Rectal smooth muscle tissue (tissue), 1 donor: ENCODE results near the gene TCF12.

Experiments
- H3K27ac ChIP-seq: one replicate; pipeline ENCODE4 v1.7.0; 2013; ENCODE audit warnings: low read depth, low read length, inconsistent platforms
- H3K27me3 ChIP-seq: one replicate; pipeline ENCODE4 v1.7.0; 2013; ENCODE audit warnings: low read length; ENCODE audit not compliant: control insufficient read depth, insufficient read depth
- H3K36me3 ChIP-seq: one replicate; pipeline ENCODE4 v1.7.0; 2013; ENCODE audit warnings: low read length; ENCODE audit not compliant: control insufficient read depth, insufficient read depth
- H3K4me1 ChIP-seq: one replicate; pipeline ENCODE4 v1.7.0; 2013; ENCODE audit warnings: low read length; ENCODE audit not compliant: control insufficient read depth, insufficient read depth
- H3K4me3 ChIP-seq: one replicate; pipeline ENCODE4 v1.7.0; 2013; ENCODE audit warnings: low read length
- H3K9ac ChIP-seq: one replicate; pipeline ENCODE4 v1.7.0; 2013; ENCODE audit warnings: low read length

The TCF12 gene

DNA sequence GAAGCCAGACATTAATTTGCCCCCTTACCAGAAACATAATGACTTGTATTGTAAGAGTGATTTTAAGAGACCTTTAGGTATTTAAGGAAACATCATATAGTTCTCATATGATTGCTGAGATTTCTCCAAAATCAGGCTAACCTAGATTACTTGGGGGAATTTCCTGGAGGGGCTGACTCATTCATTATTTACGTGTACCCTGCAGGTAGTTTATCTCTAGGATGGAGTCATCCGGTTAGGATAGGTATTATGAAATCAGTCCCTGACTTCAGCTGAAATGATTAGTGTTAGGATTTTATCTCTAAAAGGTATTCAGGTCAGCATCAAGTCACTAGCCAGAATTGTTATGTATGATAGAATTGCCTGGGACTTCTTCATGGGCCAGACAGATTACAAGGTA is 97.5 kb downstream of the TCF12 start:
- no peaks in the 10 kb centered on the region for H3K36me3 ChIP-seq
- H3K4me1 ChIP-seq: no peaks in the 10 kb centered on the region
- no peak overlapping the region for H3K4me3 ChIP-seq
- no peaks in the 10 kb centered on the region for H3K27me3 ChIP-seq
- H3K9ac ChIP-seq: no peak overlapping the region
- H3K27ac ChIP-seq: no peak overlapping the region

DNA sequence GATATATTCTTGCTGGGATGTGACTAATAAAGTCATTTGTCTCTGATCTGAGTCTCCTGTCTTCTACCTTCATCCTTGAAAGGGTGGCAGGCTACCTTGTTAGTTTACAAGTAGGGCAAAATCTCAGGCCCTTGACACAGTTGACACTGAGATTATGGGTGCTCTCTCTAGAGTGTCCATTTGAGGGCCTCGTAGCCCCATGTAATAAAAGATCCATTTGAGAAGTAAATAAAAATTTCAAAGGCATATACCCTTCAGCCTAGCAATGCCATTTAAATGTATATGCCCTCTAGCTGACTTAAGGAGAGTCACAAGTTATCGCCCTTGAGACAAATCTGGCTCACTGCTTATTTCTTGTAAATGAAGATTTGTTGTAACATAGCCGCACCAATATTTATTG is 98.6 kb downstream of the TCF12 start:
- no peaks in the 10 kb centered on the region for H3K27me3 ChIP-seq
- no peak overlapping the region for H3K27ac ChIP-seq
- no peak overlapping the region for H3K4me3 ChIP-seq
- H3K4me1 ChIP-seq: no peaks in the 10 kb centered on the region
- H3K9ac ChIP-seq: no peak overlapping the region
- no peaks in the 10 kb centered on the region for H3K36me3 ChIP-seq

DNA sequence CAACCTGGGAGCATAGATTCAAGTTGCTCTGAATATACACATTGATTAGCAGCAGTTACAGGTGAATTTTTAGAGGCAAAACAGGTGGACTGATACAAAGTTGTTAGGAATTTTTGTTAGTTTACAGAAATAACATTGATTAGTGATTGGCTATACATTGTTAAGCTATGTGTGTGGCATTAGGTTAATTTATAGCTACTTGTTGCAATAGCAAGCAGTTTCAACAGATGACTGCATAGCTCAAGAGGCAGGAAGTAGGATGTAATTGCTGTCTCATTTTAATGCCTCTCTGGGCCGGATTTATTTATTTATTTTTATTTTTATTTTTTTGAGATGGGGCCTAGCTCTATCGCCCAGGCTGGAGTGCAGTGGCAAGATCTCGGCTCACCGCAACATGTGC is 99.7 kb downstream of the TCF12 start:
- Histone ChIP-seq H3K27ac (no peak overlapping the region), H3K36me3 (no peaks in the 10 kb centered on the region), H3K27me3 (no peaks in the 10 kb centered on the region), H3K9ac (no peak overlapping the region), H3K4me1 (no peaks in the 10 kb centered on the region), H3K4me3 (no peak overlapping the region)

DNA sequence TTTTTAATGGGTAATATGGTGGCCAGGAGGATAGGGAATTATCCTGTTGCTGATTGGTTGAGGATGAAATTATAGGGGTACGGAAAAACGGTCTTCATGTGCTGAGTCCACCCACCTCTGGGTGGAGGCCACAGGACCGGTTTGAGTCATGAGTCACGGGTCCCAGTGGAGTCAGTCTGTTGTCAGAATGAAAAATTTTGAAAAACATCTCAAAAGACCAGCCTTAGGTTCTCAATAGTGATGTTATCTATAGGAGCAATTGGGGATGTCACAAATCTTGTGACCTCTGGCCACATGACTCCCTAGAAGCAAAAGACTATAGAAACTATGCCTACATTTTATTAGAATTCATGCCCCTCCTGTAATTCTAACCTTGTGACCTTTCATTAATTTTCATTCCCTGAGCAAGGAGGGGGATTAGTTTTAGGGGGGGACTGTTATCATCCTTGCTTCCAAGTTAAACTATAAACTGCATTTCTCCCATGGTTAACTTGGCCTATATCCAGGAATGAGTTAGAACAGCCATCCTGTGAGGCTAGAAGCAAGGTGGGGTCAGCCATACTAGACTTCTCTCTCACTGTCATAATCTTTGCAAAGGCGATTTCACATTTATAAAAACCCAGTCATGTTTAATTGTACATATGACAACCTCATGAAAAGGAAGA is 101.2 kb downstream of the TCF12 start:
- H3K4me1 ChIP-seq: no peaks in the 10 kb centered on the region
- H3K27ac ChIP-seq: no peak overlapping the region
- H3K27me3 ChIP-seq: no peaks in the 10 kb centered on the region
- H3K9ac ChIP-seq: no peak overlapping the region
- H3K36me3 ChIP-seq: no peaks in the 10 kb centered on the region
- no peak overlapping the region for H3K4me3 ChIP-seq

DNA sequence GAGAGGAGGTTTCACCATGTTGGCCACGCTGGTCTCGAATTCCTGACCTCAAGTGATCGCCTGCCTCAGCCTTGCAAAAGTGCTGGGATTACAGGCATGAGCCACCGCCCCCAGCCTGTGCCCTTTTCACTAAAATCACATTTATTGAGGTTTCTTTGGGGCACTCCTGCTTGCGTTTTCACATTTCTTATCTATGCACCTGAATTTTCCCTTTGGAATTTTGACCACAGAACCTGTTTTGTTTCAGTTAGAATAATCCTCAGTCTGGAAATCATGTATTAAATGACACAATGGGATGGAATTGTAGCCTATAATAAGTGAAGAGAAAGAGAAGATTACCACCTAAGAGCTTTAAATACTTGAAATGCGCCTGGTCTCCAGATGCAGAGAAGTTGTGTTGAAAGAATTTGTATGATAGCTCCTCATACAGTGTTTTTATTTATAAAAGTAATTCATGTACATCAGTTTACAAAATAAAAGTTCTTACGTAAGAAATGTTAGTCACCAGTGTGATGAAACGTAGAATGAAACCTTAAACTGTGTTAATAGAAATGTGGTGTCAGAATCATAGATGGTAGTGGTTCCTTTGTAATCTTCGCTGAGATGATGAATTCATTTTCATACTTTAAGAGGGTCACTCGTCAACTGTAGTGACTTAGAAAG is 107.0 kb downstream of the TCF12 start:
- Histone ChIP-seq H3K27ac (no peak overlapping the region), H3K9ac (no peak overlapping the region), H3K4me1 (peaks cover 2% of the 10 kb centered on the region), H3K36me3 (no peaks in the 10 kb centered on the region), H3K27me3 (no peaks in the 10 kb centered on the region), H3K4me3 (no peak overlapping the region)

DNA sequence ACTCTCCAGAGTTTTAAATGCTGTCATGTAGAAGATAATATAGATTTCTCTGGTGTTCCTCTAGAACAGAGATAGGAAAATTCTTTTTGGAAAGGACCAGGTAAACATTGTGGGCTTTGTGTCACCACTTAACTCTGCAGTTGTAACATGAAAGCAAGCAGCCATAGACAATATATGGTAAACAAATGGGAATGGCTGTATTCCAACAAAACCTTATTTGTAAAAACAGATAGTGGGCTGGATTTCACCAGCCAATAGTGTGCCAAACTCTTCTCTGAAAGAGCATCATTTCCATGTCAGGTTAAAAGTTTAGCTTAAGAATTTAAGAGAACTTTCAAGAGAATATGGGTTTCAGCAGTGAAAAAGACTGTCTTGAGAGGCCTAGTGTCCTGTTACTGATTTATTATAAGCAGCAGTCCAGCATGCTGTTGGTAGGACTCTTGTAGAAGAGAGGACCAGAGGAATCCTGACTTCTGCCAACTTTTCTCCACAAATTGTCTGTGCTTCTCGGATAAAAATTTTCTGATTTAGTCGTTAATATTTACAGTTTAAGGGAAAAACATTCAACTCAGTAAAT is 107.7 kb downstream of the TCF12 start:
- Histone ChIP-seq H3K4me3 (no peak overlapping the region), H3K27me3 (no peaks in the 10 kb centered on the region), H3K4me1 (peaks cover 2% of the 10 kb centered on the region), H3K9ac (no peak overlapping the region), H3K36me3 (no peaks in the 10 kb centered on the region), H3K27ac (no peak overlapping the region)

DNA sequence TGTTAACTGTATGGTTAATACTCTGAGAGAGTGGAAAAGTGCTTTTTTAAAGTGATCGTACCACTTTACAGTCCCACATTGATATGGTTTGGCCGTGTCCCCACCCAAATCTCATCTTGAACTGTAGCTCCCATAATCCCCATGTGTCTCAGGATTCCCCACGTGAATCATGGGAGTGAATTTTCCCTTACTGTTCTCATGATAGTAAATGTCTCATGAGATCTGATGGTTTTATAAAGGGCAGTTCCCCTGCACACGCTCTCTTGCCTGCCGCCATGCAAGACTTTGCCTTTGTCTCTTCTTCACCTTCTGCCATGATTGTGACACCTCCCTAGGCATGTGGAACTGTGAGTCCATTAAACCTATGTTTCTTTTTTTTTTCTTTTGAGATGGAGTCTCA is 109.2 kb downstream of the TCF12 start:
- Histone ChIP-seq H3K9ac (no peak overlapping the region), H3K36me3 (no peaks in the 10 kb centered on the region), H3K27me3 (no peaks in the 10 kb centered on the region), H3K4me1 (peaks cover 2% of the 10 kb centered on the region), H3K4me3 (no peak overlapping the region), H3K27ac (no peak overlapping the region)

DNA sequence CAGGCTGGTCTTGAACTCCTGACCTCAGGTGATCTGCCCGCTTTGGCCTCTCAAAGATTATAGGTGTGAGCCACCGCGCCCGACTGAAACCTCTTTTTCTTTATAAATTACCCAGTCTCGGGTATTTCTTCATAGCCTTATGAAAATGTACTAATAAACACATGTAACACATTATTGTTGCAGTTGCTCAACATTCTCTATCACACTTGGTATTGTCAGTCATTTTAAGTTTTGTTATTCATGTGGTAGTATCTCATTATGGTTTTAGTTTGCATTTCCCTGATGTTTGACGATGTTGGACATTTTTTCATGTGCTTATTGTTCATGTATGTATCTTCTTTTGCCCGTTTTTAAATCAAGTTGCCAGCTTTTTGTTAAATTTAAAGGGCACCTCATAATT is 109.7 kb downstream of the TCF12 start:
- Histone ChIP-seq H3K4me3 (no peak overlapping the region), H3K4me1 (peaks cover 2% of the 10 kb centered on the region), H3K27me3 (no peaks in the 10 kb centered on the region), H3K27ac (no peak overlapping the region), H3K9ac (no peak overlapping the region), H3K36me3 (no peaks in the 10 kb centered on the region)

DNA sequence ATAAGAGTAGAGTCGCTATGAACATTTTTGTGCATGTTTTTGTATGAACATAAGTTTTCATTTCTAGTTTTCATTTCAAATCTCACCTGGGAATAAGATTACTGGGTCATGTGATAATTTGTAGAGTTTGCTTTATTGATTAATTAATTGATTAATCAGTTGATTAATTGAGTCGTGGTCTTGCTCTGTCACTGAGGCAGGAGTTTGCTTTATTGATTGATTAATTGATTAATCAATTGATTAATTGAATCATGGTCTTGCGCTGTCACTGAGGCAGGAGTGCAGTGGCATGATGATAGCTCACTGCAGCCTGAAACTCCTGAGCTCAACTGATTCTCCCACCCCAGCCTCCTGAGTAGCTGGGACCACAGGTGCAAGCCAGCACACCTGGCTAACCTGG is 111.6 kb downstream of the TCF12 start:
- H3K27ac ChIP-seq: no peak overlapping the region
- H3K36me3 ChIP-seq: no peaks in the 10 kb centered on the region
- H3K27me3 ChIP-seq: no peaks in the 10 kb centered on the region
- peaks cover 2% of the 10 kb centered on the region for H3K4me1 ChIP-seq
- H3K4me3 ChIP-seq: no peak overlapping the region
- H3K9ac ChIP-seq: no peak overlapping the region

DNA sequence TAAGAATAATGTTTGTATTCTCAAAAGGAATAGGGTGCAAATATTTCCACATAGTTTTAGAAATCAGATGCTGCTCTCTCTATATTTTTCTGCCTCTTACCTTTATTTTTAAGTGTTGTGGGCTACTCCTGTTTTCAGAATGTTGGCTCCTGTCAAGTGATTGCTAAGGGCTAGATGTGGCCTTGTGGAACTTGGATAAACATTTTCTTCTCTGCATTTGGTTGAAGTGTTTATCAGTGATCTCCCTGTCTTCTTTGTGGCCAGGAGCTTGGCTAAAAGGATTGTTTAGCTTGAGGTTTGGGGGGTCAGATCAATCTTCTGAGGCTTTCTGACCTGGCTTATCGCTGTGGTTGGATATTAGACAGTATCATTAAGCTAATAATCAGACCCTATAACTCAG is 112.6 kb downstream of the TCF12 start:
- H3K27me3 ChIP-seq: no peaks in the 10 kb centered on the region
- no peak overlapping the region for H3K9ac ChIP-seq
- no peak overlapping the region for H3K27ac ChIP-seq
- no peaks in the 10 kb centered on the region for H3K36me3 ChIP-seq
- no peak overlapping the region for H3K4me3 ChIP-seq
- peaks cover 2% of the 10 kb centered on the region for H3K4me1 ChIP-seq

DNA sequence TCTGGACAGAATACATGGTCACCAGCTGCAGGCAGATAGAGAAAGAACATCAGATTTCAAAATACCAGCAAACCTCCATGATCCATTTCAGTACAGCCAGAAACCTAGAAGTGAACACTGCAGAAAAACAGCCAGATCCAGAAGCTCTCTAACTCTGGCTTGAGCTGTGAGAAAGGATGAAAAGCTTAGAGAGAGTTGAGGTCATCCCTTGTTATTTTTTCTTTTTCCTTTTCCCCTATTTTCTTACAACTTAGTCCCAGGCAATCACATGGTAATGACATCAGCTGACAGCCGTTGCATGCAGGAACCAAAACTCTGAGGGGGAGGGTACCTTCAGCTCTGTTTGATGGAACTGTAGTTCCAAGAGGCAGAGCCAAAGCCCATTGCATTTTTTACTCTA is 113.2 kb downstream of the TCF12 start:
- Histone ChIP-seq H3K36me3 (no peaks in the 10 kb centered on the region), H3K4me3 (no peak overlapping the region), H3K27ac (no peak overlapping the region), H3K4me1 (peaks cover 2% of the 10 kb centered on the region), H3K27me3 (no peaks in the 10 kb centered on the region), H3K9ac (no peak overlapping the region)

DNA sequence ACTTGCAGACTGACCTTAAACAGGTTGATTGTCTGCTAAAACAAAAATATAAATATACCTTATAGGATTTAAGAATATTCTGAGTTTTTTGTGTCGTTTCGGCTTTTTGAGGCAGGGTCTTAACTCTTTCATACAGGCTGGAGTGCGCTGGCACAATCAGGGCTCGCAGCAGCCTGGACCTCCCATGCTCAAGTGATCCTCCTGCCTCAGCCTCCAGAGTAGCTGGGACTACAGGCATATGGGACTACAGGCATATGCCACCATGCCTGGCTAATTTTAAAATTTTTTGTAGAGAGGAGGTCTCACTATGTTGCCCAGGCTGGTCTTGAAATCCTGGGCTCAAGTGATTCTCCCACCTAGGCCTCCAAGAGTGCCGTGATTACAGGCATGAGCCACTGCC is 113.9 kb downstream of the TCF12 start:
- Histone ChIP-seq H3K27me3 (no peaks in the 10 kb centered on the region), H3K4me1 (peaks cover 2% of the 10 kb centered on the region), H3K36me3 (no peaks in the 10 kb centered on the region), H3K27ac (no peak overlapping the region), H3K4me3 (no peak overlapping the region), H3K9ac (no peak overlapping the region)
